ENCODE measurements around the gene KLHL3. TPM values are rescaled to one million over a fixed set of nuclear protein-coding genes. Genes with fewer than 3 reads are reported as not detected.

The KLHL3 gene
- total RNA-seq, 1 donor from 2014 or later: 16.8 TPM

- no peak for DNase-seq (ENCODE audit: low spot score)
Measured at GRCh38 chr5:137708796-137709559, 26.9 kb downstream of the KLHL3 start.

GRCh38 chr5:137708062-137708461, 27.8 kb downstream of the KLHL3 start:
- DNase-seq (ENCODE audit: low spot score): no peak

GRCh38 chr5:137706841-137707240, 29.0 kb downstream of the KLHL3 start:
- DNase-seq (ENCODE audit: low spot score): no peak

GRCh38 chr5:137705106-137705505, 30.8 kb downstream of the KLHL3 start:
- DNase-seq (ENCODE audit: low spot score): no peak

GRCh38 chr5:137703565-137703964, 32.3 kb downstream of the KLHL3 start:
- no peak for DNase-seq (ENCODE audit: low spot score)

- DNase-seq (ENCODE audit: low spot score): no peak
Measured at GRCh38 chr5:137700282-137700680, 35.6 kb downstream of the KLHL3 start.

- DNase-seq (ENCODE audit: low spot score): no peak
Measured at GRCh38 chr5:137699336-137700281, 36.3 kb downstream of the KLHL3 start.

GRCh38 chr5:137696481-137696880, 39.4 kb downstream of the KLHL3 start:
- DNase-seq (ENCODE audit: low spot score): no peak

- DNase-seq (ENCODE audit: low spot score): no peak
Measured at GRCh38 chr5:137695651-137696428, 40.0 kb downstream of the KLHL3 start.

- no peak for DNase-seq (ENCODE audit: low spot score)
Measured at GRCh38 chr5:137693951-137694721, 41.8 kb downstream of the KLHL3 start.

- DNase-seq (ENCODE audit: low spot score): no peak
Measured at GRCh38 chr5:137693307-137693950, 42.5 kb downstream of the KLHL3 start.

- DNase-seq (ENCODE audit: low spot score): no peak
Measured at GRCh38 chr5:137689306-137689705, 46.6 kb downstream of the KLHL3 start.

- no peak for DNase-seq (ENCODE audit: low spot score)
Measured at GRCh38 chr5:137688210-137688840, 47.6 kb downstream of the KLHL3 start.

- no peak for DNase-seq (ENCODE audit: low spot score)
Measured at GRCh38 chr5:137684761-137685160, 51.1 kb downstream of the KLHL3 start.

- no peak for DNase-seq (ENCODE audit: low spot score)
Measured at GRCh38 chr5:137681191-137681590, 54.7 kb downstream of the KLHL3 start.

GRCh38 chr5:137679910-137680309, 56.0 kb downstream of the KLHL3 start:
- no peak for DNase-seq (ENCODE audit: low spot score)

- DNase-seq (ENCODE audit: low spot score): no peak
Measured at GRCh38 chr5:137679195-137679594, 56.7 kb downstream of the KLHL3 start.

- DNase-seq (ENCODE audit: low spot score): no peak
Measured at GRCh38 chr5:137672881-137673280, 63.0 kb downstream of the KLHL3 start.

GRCh38 chr5:137672001-137672400, 63.9 kb downstream of the KLHL3 start:
- DNase-seq (ENCODE audit: low spot score): no peak

- no peak for DNase-seq (ENCODE audit: low spot score)
Measured at GRCh38 chr5:137669811-137670210, 66.1 kb downstream of the KLHL3 start.
